Sigmoid colon (tissue), 4 donors: ENCODE measurements around the gene RAB4A.

Experiments
- EP300 ChIP-seq, 4 donors: sonication (generic); formaldehyde crosslinking; IDR thresholded peaks; one replicate each; pipeline ENCODE4 v1.6.1; 2017; ENCODE audit warnings: antibody characterized with exemption in 4 of 4
- POLR2A ChIP-seq, 2 donors: fragments of 450-650 bp; IDR thresholded peaks; one replicate each; pipeline ENCODE4 v1.6.1; 2016; ENCODE audit warnings: antibody characterized with exemption in 2 of 2, mild to moderate bottlenecking in 2 of 2, moderate library complexity in 2 of 2
- POLR2AphosphoS5 ChIP-seq, 4 donors: sonication (generic); formaldehyde crosslinking; IDR thresholded peaks; one replicate each; pipeline ENCODE4 v1.6.1; 2017; ENCODE audit warnings: antibody characterized with exemption in 4 of 4
- TF ChIP-seq, protein P1 (sequence below), 4 experiments: fragments of 450-650 bp in 3 of 4; fragments of 200-600 bp in 1 of 4; IDR thresholded peaks; one replicate each; pipeline ENCODE4 v1.5.1; 2016 to 2019; ENCODE audit warnings: antibody characterized with exemption in 4 of 4, mild to moderate bottlenecking in 3 of 4, moderate library complexity in 2 of 4

DNA sequence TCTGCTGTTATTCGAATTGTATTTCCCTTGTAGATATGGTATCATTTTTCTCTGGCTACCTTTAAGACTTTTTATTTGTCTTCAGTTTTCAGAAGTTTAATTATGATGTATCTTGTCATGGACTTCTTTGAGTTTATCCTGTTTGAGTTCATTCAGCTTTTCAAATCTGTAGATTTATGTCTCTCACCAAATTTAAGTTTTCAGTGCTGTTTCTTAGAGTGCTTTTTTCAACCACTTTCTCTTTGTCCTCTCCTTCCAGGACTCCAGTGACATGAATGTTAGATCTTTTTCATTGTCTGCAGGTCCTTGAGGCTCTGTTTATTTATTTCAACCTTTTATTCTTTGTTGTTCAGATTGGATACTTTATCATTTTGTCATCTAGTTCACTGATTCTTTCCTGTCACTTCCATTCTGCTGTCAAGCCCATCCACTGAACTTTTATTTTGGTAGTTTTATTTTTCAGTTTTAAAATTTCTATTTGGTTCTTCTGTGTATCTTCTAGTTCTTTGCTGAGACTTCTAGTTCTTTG lies 11.4 kb downstream of the RAB4A start:
- TF ChIP-seq, protein P1, sequence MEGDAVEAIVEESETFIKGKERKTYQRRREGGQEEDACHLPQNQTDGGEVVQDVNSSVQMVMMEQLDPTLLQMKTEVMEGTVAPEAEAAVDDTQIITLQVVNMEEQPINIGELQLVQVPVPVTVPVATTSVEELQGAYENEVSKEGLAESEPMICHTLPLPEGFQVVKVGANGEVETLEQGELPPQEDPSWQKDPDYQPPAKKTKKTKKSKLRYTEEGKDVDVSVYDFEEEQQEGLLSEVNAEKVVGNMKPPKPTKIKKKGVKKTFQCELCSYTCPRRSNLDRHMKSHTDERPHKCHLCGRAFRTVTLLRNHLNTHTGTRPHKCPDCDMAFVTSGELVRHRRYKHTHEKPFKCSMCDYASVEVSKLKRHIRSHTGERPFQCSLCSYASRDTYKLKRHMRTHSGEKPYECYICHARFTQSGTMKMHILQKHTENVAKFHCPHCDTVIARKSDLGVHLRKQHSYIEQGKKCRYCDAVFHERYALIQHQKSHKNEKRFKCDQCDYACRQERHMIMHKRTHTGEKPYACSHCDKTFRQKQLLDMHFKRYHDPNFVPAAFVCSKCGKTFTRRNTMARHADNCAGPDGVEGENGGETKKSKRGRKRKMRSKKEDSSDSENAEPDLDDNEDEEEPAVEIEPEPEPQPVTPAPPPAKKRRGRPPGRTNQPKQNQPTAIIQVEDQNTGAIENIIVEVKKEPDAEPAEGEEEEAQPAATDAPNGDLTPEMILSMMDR (IDR thresholded peaks at IDR 0.05) = no peak
- no peak for TF ChIP-seq POLR2A (IDR thresholded peaks at IDR 0.05)
- no peak for TF ChIP-seq EP300 (IDR thresholded peaks at IDR 0.05)
- TF ChIP-seq POLR2AphosphoS5 (IDR thresholded peaks at IDR 0.05) = no peak
